ENCODE results near the gene DPF1. TPM values are rescaled to one million over a fixed set of nuclear protein-coding genes. Genes with fewer than 3 reads are reported as not detected.

DPF1 gene
- total and polyA plus RNA-seq, 2 experiments from 2014 or later = 1.2 to 2.7 TPM

DNA sequence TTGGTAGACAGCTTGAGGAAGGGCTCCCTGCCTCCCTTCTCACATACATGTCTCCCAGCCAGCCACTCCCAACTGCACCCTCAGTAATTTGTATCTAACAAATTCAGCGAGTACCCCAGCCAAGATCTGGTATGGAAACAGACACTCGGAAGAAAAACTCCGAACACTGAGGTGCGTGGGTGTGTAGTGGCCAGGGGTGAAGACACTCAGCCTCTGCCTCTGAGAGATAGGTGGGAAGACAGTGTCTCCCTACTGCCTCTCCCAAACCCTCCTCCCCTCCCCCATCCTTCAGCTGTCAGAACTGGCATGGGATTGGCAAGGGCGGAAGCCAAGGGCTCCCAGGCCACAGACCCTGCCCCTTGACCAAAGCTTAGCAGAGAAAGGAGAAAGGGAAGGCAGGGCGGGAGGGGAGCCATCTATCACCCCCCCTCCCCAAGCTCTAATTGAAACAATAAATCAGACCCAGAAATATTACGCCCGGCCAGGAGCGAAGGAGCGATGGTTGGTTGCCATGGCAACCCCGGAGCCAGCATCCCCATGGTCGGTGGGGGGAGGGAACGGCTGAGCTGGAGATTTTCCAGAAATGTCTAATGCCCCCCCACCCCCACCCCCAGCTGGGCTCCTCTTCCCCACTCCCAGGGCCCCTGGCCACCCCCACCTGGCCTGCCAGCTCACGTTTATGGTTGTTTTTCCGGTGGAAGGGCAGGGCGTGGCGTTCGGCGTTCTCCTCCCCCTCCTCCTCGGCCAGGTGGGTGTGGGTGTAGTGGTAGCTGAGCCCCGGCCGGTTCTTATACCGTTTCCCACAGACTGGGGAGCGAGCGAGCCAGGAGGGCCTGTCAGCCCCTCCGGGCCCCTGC, 7.0 kb downstream of the DPF1 start:
- WGBS (ENCODE audit: low lambda C conversion rate, missing lambda C conversion rate) = 76% methylated on average over 15 of the region's 26 CpGs
- Histone ChIP-seq H3K4me1 (ENCODE audit: insufficient read depth) (peaks cover 2% of the 10 kb centered on the region), H4K20me1 (ENCODE audit: insufficient read depth, poor library complexity, severe bottlenecking) (no peaks in the 10 kb centered on the region), H3K27me3 (no peaks in the 10 kb centered on the region), H3K9me2 (replicated peaks; ENCODE audit: insufficient read depth) (no peaks in the 10 kb centered on the region), H3K4me3 (no peak overlapping the region), H3K36me3 (replicated peaks; ENCODE audit: insufficient read depth, low read depth) (no peaks in the 10 kb centered on the region), H3K79me2 (no peaks in the 10 kb centered on the region), H2AFZ (no peak overlapping the region), H3K9me3 (ENCODE audit: low read depth) (no peaks in the 10 kb centered on the region), H3K4me2 (no peak overlapping the region), H3K27ac (no peak overlapping the region)
- TF ChIP-seq CTCF (IDR thresholded peaks at IDR 0.05; ENCODE audit: poor library complexity) (no peak), EZH2 (IDR thresholded peaks at IDR 0.05; ENCODE audit: borderline replicate concordance) (no peak), EZH2phosphoT487 (IDR thresholded peaks at IDR 0.05; ENCODE audit: low read depth, severe bottlenecking, unreplicated experiment) (no peak)
- no peak for DNase-seq (ENCODE audit: low spot score)

DNA sequence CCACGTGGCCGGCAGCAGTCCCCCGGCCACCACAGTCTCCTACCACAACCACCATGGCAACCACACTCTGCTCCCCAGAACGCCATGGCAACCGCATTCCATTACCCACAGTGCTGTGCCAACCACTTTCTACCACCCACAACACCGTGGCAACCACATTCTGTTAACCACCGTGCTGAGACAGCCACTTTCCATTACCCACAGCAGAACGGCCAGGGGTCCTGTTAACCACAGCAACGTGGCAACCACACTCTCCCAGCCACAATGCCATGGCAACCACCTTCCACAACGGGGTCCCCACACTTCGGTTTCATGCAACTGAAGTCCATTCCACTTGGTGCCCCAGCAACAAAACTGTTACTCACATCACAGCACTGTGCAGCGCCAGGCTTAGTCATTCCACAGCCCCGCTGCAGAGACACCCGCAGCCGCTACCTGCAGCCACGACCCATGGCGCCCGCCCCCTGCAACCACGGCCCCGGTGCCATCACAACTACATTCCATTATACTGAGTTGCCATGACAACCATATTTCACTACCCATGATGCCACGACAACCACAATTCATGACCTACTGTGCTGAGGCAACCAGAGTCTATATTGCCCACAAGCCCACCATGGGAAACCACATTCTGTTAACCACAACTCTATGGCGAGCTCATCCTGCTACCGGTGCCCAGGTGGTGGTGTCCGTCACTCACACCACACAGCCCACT, 10.0 kb downstream of the DPF1 start:
- TF ChIP-seq CTCF (IDR thresholded peaks at IDR 0.05; ENCODE audit: poor library complexity) = no peak

DNA sequence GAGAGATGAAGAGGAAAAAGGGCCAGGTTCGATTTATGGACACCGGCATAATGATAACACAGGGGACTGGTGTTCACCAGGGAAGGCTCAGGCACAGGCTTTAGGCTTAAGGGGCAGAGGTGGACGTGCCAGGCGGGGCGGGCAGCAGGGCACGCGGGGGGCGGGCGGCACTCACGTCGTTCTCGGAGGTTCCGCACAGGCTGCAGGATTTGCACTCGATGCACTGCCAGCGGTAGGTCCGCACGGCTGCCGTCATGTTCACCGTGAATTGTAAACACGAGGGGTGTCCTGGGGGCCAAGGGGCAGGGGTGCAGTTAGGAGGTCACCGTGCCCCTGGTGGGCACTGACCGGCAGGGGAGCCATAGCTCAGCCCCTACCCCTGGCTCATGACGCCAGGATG, 10.6 kb downstream of the DPF1 start:
- 89% methylated on average over 15 of the region's 23 CpGs for WGBS (ENCODE audit: low lambda C conversion rate, missing lambda C conversion rate)
- Histone ChIP-seq H4K20me1 (ENCODE audit: insufficient read depth, poor library complexity, severe bottlenecking) (no peaks in the 10 kb centered on the region), H3K79me2 (no peaks in the 10 kb centered on the region), H2AFZ (no peak overlapping the region), H3K27me3 (no peaks in the 10 kb centered on the region), H3K4me1 (ENCODE audit: insufficient read depth) (peaks cover 27% of the 10 kb centered on the region), H3K4me3 (no peak overlapping the region), H3K36me3 (replicated peaks; ENCODE audit: insufficient read depth, low read depth) (no peaks in the 10 kb centered on the region), H3K9me3 (ENCODE audit: low read depth) (no peaks in the 10 kb centered on the region), H3K9me2 (replicated peaks; ENCODE audit: insufficient read depth) (no peaks in the 10 kb centered on the region), H3K27ac (no peak overlapping the region), H3K4me2 (no peak overlapping the region)
- TF ChIP-seq CTCF (IDR thresholded peaks at IDR 0.05; ENCODE audit: poor library complexity) (no peak), EZH2phosphoT487 (IDR thresholded peaks at IDR 0.05; ENCODE audit: low read depth, severe bottlenecking, unreplicated experiment) (no peak), EZH2 (IDR thresholded peaks at IDR 0.05; ENCODE audit: borderline replicate concordance) (no peak)
- no peak for DNase-seq (ENCODE audit: low spot score)

More for the DNA sequence above, 10.0 kb downstream of the DPF1 start:
- no peaks in the 10 kb centered on the region for H4K20me1 ChIP-seq (ENCODE audit: insufficient read depth, poor library complexity, severe bottlenecking)
- H3K27me3 ChIP-seq = no peaks in the 10 kb centered on the region
- H3K9me3 ChIP-seq (ENCODE audit: low read depth) = no peaks in the 10 kb centered on the region
- no peak overlapping the region for H2AFZ ChIP-seq
- H3K4me2 ChIP-seq = no peak overlapping the region
- H3K36me3 ChIP-seq (replicated peaks; ENCODE audit: insufficient read depth, low read depth) = no peaks in the 10 kb centered on the region
- peaks cover 24% of the 10 kb centered on the region for H3K4me1 ChIP-seq (ENCODE audit: insufficient read depth)
- H3K27ac ChIP-seq = no peak overlapping the region
- 88% methylated on average over 24 of the region's 24 CpGs for WGBS (ENCODE audit: low lambda C conversion rate, missing lambda C conversion rate)
- no peak for DNase-seq (ENCODE audit: low spot score)
- no peaks in the 10 kb centered on the region for H3K9me2 ChIP-seq (replicated peaks; ENCODE audit: insufficient read depth)
- H3K79me2 ChIP-seq = no peaks in the 10 kb centered on the region
- no peak overlapping the region for H3K4me3 ChIP-seq
